GM19438 (cell line): ENCODE results near the gene SDCCAG8.

Source experiments
- ATAC-seq: cut with Tn5 transposase; IDR thresholded peaks from one replicate; pipeline ENCODE4 v1.9.1; 2021; ENCODE audit warnings: low read depth; ENCODE audit not compliant: unreplicated experiment

SDCCAG8 gene

DNA sequence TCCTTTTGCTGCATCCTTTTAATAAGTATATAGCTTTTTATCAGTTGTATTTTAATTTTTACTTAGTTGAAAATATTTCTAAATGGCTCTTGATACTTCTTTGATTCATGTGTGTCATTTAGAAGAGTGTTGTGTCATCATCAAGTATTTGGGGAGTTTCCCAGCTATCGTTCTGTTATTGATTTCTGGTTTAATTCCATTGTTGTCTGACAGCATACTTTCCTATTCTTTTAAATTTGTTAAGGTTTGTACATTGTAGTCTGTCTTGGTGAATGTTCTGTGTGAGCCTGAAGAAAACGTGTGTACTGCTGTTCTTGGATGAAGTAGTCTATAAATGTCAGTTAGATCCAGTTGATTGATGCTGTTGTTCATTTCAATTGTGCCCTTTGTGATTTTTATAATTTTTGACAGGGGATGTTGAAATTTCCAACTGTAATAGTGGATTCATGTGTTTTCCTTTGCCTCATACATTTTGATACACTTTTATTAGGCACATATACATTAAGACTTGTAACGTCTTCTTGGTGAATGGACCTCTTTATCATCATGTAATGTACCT is 24.8 kb downstream of the SDCCAG8 start:
- ATAC-seq: no peak

- no peak for ATAC-seq
Observed at GRCh38 chr1:243281672-243282071, 25.8 kb downstream of the SDCCAG8 start.

- no peak for ATAC-seq
Observed at GRCh38 chr1:243286409-243287122, 30.7 kb downstream of the SDCCAG8 start.

GRCh38 chr1:243287123-243287460 is 31.3 kb downstream of the SDCCAG8 start:
- ATAC-seq: no peak

DNA sequence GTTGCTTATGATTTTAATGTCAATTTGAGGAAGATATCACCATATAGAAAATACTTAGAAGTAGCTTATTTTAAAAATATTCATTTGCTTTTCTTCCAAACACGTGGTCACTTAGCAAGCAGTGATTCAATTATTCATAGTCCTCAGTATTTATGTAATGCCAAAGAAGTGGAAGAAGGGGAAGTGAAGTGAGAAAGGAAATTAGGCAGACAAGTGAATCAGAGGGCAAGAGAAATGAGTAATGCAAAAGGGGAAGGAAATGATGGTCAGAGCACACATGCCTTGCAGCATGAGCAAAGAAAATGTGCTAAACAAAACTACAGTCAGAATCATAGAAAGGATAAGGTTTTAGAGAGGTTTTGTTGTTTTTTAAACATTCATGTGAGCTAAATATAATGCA is 31.8 kb downstream of the SDCCAG8 start:
- ATAC-seq: peak; percentile 86

GRCh38 chr1:243288062-243288461 is 32.2 kb downstream of the SDCCAG8 start:
- no peak for ATAC-seq

DNA sequence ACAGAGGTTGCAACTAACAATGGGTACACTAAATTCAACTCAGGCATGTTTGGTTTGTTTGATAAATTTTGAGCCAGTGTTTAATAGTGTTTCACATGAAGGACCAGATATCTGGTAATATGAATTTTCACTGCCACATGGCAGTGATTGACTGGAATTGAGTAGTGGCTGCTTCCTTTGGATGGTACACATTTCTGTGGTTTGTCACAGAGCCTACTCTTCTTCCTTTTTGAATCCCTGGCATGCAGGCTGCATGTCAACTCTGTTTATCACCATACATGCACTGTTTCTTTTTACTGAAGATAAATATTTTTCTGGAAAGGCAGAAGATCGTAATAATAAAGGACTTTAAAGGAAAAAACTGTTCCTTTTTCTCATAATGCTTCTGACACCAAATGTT is 35.5 kb downstream of the SDCCAG8 start:
- no peak for ATAC-seq

DNA sequence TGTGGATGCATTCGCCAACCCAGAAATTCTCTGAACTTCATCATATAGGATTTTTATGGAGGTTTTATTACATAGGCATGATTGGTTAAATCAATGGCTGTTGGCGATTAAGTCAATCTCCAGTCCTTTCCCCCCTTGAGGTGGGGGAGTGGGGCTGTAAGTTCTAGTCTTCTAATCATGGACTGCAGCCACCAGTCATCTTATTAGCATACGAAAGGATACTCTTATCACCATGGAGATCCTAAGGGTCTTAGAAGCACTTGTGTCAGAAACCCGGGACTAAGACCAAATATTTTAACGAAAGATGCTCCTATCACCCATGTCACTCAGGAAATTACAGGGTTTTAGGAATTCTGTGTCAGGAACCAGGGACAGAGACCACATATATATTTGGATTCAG is 36.3 kb downstream of the SDCCAG8 start:
- no peak for ATAC-seq

GRCh38 chr1:243293941-243294722 is 38.3 kb downstream of the SDCCAG8 start:
- ATAC-seq: no peak

GRCh38 chr1:243294723-243295121 is 38.9 kb downstream of the SDCCAG8 start:
- ATAC-seq: no peak

GRCh38 chr1:243299069-243299468 is 43.2 kb downstream of the SDCCAG8 start:
- ATAC-seq: no peak

- ATAC-seq: no peak
Observed at GRCh38 chr1:243301059-243301458, 45.2 kb downstream of the SDCCAG8 start.

DNA sequence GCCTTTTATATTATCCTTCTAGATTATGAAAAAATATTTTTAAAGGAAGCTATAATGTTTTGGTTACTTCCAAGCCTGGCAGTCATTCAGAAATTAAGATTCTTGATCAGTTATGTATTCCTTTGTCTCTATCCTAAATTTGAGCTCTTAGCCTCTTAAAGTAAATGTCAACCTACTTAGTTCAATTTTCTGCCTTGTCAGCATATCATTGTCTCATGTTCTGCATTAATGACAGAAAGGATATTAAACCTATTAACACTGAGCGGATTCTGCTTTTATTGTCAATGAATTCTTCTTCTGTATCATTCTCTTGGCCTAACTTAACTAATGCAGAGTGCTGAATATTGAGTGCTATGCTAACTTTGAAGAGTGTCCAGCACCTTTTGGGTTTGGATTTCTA is 56.0 kb downstream of the SDCCAG8 start:
- ATAC-seq: no peak

- ATAC-seq: peak; percentile 23
Observed at GRCh38 chr1:243312952-243313634, 57.3 kb downstream of the SDCCAG8 start.

DNA sequence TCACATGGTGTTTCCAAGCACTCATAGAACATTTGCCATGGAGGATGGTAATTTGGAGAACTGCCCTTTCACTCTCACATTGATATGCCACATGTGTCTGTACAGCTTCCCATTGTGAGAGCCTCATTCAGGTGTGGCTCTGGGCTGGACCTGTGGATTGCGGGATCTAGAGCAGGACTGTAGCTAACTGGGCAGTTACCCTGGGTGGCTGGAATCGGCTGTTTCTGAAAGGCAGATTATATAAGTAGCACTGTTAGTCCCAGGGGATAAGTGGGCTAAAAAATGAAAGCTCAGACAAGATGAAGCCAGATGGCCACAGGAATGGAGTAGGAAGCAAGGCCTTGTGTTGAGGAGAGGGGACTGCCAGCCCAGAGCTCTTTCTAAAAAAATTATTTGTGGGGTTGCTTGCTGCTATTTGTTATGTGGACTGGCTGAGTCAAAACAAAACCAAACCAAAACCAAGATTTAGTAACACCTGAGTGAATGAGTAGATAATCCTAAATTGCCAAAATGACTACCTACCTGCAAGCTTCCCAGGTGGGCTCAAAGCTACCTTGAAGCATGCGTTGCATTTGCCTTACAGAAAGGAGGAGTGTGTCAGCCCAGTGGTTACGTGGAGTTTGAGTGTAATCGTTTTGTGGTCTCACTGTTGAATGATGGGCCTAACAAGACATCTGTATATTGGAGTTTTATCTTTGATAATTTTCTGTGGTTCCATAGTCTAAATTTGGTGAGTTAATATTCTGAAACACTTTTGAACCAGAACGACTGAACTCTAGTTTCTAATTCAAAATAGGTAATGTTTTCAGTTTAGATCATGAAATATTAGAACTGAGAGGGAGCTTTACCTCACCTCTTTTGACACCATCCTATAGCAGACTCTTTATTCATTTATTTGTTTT is 58.0 kb downstream of the SDCCAG8 start:
- ATAC-seq: peak; percentile 80

- no peak for ATAC-seq
Observed at GRCh38 chr1:243315455-243315854, 59.6 kb downstream of the SDCCAG8 start.

GRCh38 chr1:243315893-243316292 is 60.1 kb downstream of the SDCCAG8 start:
- no peak for ATAC-seq

DNA sequence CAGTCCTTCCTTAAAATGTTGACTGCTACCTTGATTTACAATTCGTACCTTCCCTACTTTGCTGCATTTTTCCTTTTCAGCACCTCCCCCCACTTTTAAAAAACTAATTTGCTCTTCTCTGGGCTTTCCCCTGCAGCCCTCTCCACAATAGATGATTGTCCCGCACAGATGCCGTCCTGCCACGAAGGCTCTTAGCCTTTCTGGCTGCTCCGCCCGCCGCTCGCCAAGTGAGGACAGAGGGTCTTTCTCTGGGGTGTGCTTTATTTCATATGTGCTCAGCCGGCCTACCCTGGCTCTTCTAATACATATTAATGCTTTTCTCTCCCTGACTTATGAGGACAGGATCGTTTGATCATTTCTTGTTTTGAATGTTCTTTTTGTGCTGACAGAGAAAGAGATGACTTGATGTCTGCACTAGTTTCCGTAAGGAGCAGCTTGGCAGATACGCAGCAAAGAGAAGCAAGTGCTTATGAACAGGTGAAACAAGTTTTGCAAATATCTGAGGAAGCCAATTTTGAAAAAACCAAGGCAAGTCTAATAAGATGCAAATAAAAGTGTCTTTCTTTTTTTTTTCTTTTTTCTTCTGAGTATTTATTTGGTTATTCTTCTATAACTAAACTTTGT is 60.6 kb downstream of the SDCCAG8 start:
- no peak for ATAC-seq

DNA sequence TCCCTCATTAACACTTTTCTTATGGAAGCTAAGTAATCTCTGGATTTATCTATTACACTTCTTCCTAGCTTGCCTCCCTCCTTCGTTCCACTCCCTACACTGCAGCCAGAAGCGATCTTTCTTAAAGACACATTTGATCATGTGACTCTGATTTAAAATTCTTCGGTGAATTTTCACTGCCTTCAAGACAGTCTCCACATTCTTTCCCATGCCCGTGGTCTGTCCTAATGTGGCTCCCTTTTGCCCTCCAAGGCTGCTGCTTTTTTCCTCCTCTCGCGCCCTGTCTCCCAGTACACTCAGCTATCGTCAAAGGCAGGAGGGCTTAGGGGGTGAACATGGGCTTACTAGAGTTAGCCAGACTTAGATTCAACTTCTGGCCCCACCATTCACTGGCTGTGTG is 64.4 kb downstream of the SDCCAG8 start:
- no peak for ATAC-seq

- no peak for ATAC-seq
Observed at GRCh38 chr1:243322326-243322725, 66.5 kb downstream of the SDCCAG8 start.
